GM10266 (cell line): ENCODE measurements around the gene MAP3K21.

Experiments
- DNase-seq: peaks from one replicate; pipeline ENCODE4 v3.0.0; 2012; ENCODE audit errors: extremely low spot score
- CTCF ChIP-seq: IDR thresholded peaks from 2 replicates; pipeline ENCODE4 v1.5.1; 2012; ENCODE audit warnings: mild to moderate bottlenecking, low read depth; ENCODE audit not compliant: control insufficient read depth, insufficient read depth; ENCODE audit errors: missing control alignments

Gene MAP3K21

GRCh38 chr1:233389893-233390292 lies 62.4 kb downstream of the MAP3K21 start:
- no peak for TF ChIP-seq CTCF
- DNase-seq, result no peak

- DNase-seq, result no peak
- TF ChIP-seq CTCF, result no peak
Measured at GRCh38 chr1:233390842-233391737, 63.6 kb downstream of the MAP3K21 start.

GRCh38 chr1:233393084-233393840 lies 65.7 kb downstream of the MAP3K21 start:
- no peak for TF ChIP-seq CTCF
- DNase-seq, result no peak

GRCh38 chr1:233393926-233394680 lies 66.6 kb downstream of the MAP3K21 start:
- DNase-seq, result no peak
- no peak for TF ChIP-seq CTCF

- DNase-seq, result peak; percentile 36
Measured at GRCh38 chr1:233394860-233395717, 67.6 kb downstream of the MAP3K21 start.

More at GRCh38 chr1:233394860-233395717, 67.6 kb downstream of the MAP3K21 start:
- peak; percentile 79 for TF ChIP-seq CTCF
